ENCODE measurements around the gene TTLL7.

Gene TTLL7

DNA sequence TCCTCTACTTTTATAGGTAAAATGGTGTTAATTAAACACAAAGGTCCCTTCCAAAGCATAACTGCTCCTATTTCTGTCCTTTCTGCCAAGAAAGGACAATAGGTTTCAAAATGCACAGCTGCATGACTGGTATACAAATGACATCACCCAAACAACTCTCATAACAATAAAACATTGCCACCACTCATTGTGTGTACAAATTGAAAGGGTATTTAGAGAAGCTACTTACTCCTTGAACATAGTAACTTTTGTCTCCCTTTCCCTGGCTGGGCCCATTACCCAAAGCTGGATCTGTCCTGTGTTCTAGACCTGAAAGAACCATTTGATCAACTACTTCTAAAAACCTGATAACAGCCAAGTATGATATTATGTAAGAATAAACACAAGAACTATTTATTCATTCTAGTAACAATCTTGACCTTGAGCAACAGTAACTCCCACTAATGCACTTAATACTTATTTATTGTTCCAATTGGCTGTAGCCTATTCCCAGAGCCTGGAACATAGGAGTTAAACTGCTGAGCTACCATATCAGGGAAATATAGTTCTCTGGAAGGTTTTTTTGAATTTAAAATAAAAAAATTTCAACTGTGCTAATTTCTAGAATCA is 38.2 kb downstream of the TTLL7 start:
- no peak overlapping the region for H3K4me3 ChIP-seq (ENCODE audit: low read depth, low read length)
- DNase-seq (ENCODE audit: low read depth), result no peak
- TF ChIP-seq, protein P1, sequence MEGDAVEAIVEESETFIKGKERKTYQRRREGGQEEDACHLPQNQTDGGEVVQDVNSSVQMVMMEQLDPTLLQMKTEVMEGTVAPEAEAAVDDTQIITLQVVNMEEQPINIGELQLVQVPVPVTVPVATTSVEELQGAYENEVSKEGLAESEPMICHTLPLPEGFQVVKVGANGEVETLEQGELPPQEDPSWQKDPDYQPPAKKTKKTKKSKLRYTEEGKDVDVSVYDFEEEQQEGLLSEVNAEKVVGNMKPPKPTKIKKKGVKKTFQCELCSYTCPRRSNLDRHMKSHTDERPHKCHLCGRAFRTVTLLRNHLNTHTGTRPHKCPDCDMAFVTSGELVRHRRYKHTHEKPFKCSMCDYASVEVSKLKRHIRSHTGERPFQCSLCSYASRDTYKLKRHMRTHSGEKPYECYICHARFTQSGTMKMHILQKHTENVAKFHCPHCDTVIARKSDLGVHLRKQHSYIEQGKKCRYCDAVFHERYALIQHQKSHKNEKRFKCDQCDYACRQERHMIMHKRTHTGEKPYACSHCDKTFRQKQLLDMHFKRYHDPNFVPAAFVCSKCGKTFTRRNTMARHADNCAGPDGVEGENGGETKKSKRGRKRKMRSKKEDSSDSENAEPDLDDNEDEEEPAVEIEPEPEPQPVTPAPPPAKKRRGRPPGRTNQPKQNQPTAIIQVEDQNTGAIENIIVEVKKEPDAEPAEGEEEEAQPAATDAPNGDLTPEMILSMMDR (conservative IDR thresholded peaks at IDR 0.05; ENCODE audit: low read depth, low read length), result no peak

DNA sequence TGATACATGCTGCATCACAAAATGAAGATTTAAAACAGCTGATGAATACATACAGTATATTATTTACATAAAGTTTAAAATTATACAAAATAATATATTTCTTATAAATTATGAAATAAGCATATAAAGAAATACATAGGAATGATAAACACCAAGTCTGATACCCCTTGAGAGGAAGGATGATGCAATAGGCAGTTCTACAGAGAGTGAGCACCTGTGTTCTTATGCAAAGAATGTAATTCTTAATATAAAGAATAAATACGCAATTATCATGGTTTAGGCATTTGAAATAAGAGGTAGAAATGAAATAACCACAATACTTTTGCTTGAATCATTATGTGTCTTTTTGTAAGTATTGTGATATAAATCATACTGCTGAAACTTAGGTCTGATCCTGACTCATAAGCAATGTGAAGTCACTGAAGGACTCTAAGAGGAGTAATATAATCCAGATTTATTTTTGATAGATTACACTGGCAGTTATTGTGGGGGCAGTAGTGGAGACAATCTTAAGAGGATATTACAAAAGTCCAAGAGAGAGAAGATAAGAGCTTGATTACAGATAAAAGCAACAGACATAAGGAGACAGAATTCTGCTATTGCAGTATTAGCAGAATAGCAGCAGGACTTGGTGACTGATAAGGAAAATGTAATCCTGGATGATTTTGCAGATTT is 39.0 kb downstream of the TTLL7 start:
- no peak overlapping the region for H3K4me3 ChIP-seq (ENCODE audit: low read depth, low read length)
- TF ChIP-seq, protein P1 (conservative IDR thresholded peaks at IDR 0.05; ENCODE audit: low read depth, low read length), result no peak
- DNase-seq (ENCODE audit: low read depth), result no peak

GRCh38 chr1:83958704-83959103 is 40.2 kb downstream of the TTLL7 start:
- TF ChIP-seq, protein P1 (conservative IDR thresholded peaks at IDR 0.05; ENCODE audit: low read depth, low read length), result no peak
- DNase-seq (ENCODE audit: low read depth), result no peak
- H3K4me3 ChIP-seq (ENCODE audit: low read depth, low read length), result no peak overlapping the region

DNA sequence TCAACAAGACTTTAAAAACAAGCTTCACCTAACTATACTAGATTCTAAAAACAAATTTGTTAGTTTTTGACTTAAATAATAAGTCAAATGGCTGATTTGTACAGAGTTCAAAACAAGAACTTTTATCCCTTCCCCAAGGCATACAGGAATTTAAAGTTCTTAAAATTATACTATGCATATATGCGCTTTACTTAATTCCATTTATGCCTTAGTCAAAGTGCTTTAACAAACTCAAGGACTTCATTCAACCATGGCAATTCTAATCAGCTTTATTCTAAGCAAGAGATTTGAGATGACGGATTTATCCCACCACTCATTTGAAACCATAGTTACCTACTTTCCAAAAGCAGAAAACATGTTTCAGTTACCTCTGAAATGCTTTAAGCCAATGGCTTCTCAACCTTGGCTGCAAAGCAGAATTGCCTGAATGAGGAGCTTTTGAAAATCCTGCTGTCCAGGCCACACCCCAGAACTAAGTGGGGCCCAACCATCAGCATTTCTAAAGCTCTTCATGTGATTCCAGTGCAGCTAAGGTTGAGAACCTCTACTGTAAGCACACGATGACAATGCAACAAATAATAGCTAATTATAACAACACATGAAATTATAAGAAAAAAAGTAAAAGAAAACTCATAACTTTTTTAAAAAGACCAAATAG is 44.6 kb downstream of the TTLL7 start:
- DNase-seq (ENCODE audit: low read depth), result no peak
- no peak overlapping the region for H3K4me3 ChIP-seq (ENCODE audit: low read depth, low read length)
- TF ChIP-seq, protein P1 (conservative IDR thresholded peaks at IDR 0.05; ENCODE audit: low read depth, low read length), result no peak

DNA sequence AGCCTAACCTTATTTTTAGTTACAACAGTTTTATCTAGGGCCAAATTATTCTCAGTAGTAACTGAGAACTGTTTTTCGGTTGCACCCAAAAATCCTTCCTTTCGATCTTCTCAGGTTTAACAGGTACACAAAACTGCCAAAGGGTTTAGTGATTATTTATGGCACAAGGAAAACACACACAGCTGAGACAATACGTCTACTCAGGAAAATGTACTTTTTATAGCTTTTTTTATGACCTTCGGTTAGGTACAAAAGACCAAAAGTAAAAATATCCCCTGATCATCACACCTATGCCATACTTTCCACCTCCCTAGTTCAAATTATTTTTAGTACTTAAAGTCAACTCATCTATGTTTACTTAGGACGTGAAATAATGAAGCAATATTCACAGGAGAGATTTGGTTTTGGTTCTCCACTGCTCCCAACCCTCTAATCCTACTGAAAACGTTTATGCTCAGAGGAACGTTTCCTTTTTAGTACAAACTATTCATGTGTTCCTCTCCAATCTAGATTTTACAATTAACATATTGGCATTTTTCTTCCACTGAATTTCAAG is 48.7 kb downstream of the TTLL7 start:
- H3K4me3 ChIP-seq (ENCODE audit: low read depth, low read length), result no peak overlapping the region
- DNase-seq (ENCODE audit: low read depth), result no peak
- TF ChIP-seq, protein P1 (conservative IDR thresholded peaks at IDR 0.05; ENCODE audit: low read depth, low read length), result no peak

DNA sequence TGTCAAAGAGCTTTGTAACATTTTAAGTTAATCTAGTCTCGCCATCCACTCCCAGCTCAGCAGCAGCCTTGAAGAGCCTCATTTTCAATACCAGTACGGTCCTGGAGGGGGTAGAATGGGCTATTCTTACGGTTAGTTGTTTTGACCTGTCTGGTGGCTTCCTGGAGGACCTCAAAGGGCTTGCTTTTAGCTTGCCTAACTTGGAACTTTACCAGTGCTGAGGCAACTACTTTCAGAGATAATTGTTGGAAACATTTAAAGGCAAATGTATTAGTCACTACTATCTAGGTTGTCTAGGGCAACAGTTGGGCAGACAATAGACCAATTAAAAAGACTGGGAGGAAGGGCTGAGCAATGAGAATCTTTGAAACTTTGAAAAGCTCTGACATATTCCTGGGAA is 56.0 kb downstream of the TTLL7 start:
- DNase-seq (ENCODE audit: low read depth), result peak; percentile 54
- TF ChIP-seq, protein P1 (conservative IDR thresholded peaks at IDR 0.05; ENCODE audit: low read depth, low read length), result peak; percentile 4
- no peak overlapping the region for H3K4me3 ChIP-seq (ENCODE audit: low read depth, low read length)
